ENCODE results near the gene HDLBP.

Gene HDLBP

GRCh38 chr2:241224851-241225438 is 90.5 kb downstream of the HDLBP start:
- DNase-seq = no peak
- in situ Hi-C loops (cut with MboI; ENCODE audit: low pct_unique_long_range_greater_than_20kb, low sequenced_read_pairs) = no loop called here

- no peak for DNase-seq
- in situ Hi-C loops (cut with MboI; ENCODE audit: low pct_unique_long_range_greater_than_20kb, low sequenced_read_pairs) = no loop called here
Measured at GRCh38 chr2:241224018-241224850, 91.2 kb downstream of the HDLBP start.

- in situ Hi-C loops (cut with MboI; ENCODE audit: low pct_unique_long_range_greater_than_20kb, low sequenced_read_pairs) = no loop called here
- DNase-seq = no peak
Measured at GRCh38 chr2:241223211-241224017, 92.1 kb downstream of the HDLBP start.

- in situ Hi-C loops (cut with MboI; ENCODE audit: low pct_unique_long_range_greater_than_20kb, low sequenced_read_pairs) = no loop called here
- no peak for DNase-seq
Measured at GRCh38 chr2:241219856-241220356, 95.6 kb downstream of the HDLBP start.

- in situ Hi-C loops (cut with MboI; ENCODE audit: low pct_unique_long_range_greater_than_20kb, low sequenced_read_pairs) = no loop called here
Measured at GRCh38 chr2:241219030-241219382, 96.5 kb downstream of the HDLBP start.

GRCh38 chr2:241218131-241219029 is 97.1 kb downstream of the HDLBP start:
- peak; percentile 36 for DNase-seq
- in situ Hi-C loops (cut with MboI; ENCODE audit: low pct_unique_long_range_greater_than_20kb, low sequenced_read_pairs) = no loop called here

More at GRCh38 chr2:241219030-241219382, 96.5 kb downstream of the HDLBP start:
- DNase-seq = no peak

- peak; percentile 36 for DNase-seq
- in situ Hi-C loops (cut with MboI; ENCODE audit: low pct_unique_long_range_greater_than_20kb, low sequenced_read_pairs) = no loop called here
Measured at GRCh38 chr2:241217320-241218031, 98.0 kb downstream of the HDLBP start.

GRCh38 chr2:241216211-241216761 is 99.2 kb downstream of the HDLBP start:
- no peak for DNase-seq
- in situ Hi-C loops (cut with MboI; ENCODE audit: low pct_unique_long_range_greater_than_20kb, low sequenced_read_pairs) = no loop called here

- no peak for DNase-seq
- in situ Hi-C loops (cut with MboI; ENCODE audit: low pct_unique_long_range_greater_than_20kb, low sequenced_read_pairs) = no loop called here
Measured at GRCh38 chr2:241215421-241215820, 100.1 kb downstream of the HDLBP start.

GRCh38 chr2:241214766-241215165 is 100.7 kb downstream of the HDLBP start:
- in situ Hi-C loops (cut with MboI; ENCODE audit: low pct_unique_long_range_greater_than_20kb, low sequenced_read_pairs) = no loop called here
- no peak for DNase-seq

GRCh38 chr2:241214209-241214608 is 101.3 kb downstream of the HDLBP start:
- in situ Hi-C loops (cut with MboI; ENCODE audit: low pct_unique_long_range_greater_than_20kb, low sequenced_read_pairs) = no loop called here
- no peak for DNase-seq

- in situ Hi-C loops (cut with MboI; ENCODE audit: low pct_unique_long_range_greater_than_20kb, low sequenced_read_pairs) = no loop called here
- no peak for DNase-seq
Measured at GRCh38 chr2:241213567-241213966, 101.9 kb downstream of the HDLBP start.

- in situ Hi-C loops (cut with MboI; ENCODE audit: low pct_unique_long_range_greater_than_20kb, low sequenced_read_pairs) = no loop called here
- no peak for DNase-seq
Measured at GRCh38 chr2:241213041-241213440, 102.4 kb downstream of the HDLBP start.

- no peak for DNase-seq
- in situ Hi-C loops (cut with MboI; ENCODE audit: low pct_unique_long_range_greater_than_20kb, low sequenced_read_pairs) = no loop called here
Measured at GRCh38 chr2:241211276-241211675, 104.2 kb downstream of the HDLBP start.

- in situ Hi-C loops (cut with MboI; ENCODE audit: low pct_unique_long_range_greater_than_20kb, low sequenced_read_pairs) = no loop called here
- DNase-seq = no peak
Measured at GRCh38 chr2:241209271-241209670, 106.2 kb downstream of the HDLBP start.

- no peak for DNase-seq
- in situ Hi-C loops (cut with MboI; ENCODE audit: low pct_unique_long_range_greater_than_20kb, low sequenced_read_pairs) = no loop called here
Measured at GRCh38 chr2:241208058-241208457, 107.4 kb downstream of the HDLBP start.

GRCh38 chr2:241207641-241208040 is 107.8 kb downstream of the HDLBP start:
- in situ Hi-C loops (cut with MboI; ENCODE audit: low pct_unique_long_range_greater_than_20kb, low sequenced_read_pairs) = no loop called here

GRCh38 chr2:241207151-241207550 is 108.3 kb downstream of the HDLBP start:
- in situ Hi-C loops (cut with MboI; ENCODE audit: low pct_unique_long_range_greater_than_20kb, low sequenced_read_pairs) = no loop called here
- DNase-seq = no peak

More at GRCh38 chr2:241207641-241208040, 107.8 kb downstream of the HDLBP start:
- DNase-seq = no peak
